NCI-H2107 treated with DMSO at 0.1 percent for 48 hours (cell line): ENCODE measurements around the gene LRRC57.

Experiments used
- DNase-seq: peaks from one replicate; lab custom pipeline; 2025; ENCODE audit not compliant: unreplicated experiment; lab: John Stamatoyannopoulos, UW

Gene LRRC57

DNA sequence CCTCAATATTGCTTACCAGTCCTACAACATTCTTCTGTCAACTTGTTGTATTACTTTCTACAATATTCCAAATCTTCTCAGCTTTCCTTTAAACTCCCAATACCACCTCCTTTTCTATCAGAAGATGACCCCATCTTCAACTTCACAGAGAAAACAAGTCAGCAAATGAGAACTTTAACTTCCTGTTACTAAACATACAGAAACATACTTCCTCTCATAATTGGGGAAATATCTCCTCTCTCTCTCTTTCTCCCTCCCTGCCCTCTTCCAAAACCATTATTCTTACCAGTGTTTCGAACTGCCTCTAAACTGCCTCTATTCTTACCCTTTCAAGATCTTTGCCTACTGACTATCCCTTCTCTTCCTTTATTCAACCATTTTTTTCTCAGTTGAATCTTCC, 54.9 kb downstream of the LRRC57 start:
- no peak for DNase-seq

DNA sequence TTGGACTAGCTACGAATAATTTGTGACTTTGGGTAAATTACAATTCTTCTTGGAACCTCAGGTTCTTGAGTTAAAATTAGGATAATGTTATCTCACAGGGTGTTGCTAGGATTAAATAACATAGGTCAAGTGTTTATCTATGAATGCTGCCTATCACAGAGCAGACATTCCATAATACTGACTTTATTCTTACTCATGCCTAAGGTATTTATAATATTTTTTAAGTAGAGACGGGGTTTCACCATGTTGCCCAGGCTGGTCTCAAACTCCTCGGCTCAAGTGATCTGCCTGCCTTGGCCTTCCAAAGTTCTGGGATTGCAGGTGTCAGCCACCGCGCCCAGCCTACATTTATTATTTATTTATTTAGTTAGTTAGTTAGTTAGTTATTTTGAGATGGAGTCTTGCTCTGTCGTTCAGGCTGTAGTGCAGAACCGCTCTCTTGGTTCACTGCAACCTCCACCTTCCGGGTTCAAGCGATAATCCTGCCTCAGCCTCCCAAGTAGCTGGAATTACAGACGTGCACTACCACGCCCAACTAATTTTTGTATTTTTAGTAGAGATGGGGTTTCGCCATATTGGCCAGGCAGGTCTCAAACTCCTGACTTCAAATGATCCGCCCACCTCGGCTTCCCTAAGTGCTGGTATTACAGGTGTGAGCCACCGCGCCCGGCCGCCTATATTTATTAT, 56.9 kb downstream of the LRRC57 start:
- no peak for DNase-seq

DNA sequence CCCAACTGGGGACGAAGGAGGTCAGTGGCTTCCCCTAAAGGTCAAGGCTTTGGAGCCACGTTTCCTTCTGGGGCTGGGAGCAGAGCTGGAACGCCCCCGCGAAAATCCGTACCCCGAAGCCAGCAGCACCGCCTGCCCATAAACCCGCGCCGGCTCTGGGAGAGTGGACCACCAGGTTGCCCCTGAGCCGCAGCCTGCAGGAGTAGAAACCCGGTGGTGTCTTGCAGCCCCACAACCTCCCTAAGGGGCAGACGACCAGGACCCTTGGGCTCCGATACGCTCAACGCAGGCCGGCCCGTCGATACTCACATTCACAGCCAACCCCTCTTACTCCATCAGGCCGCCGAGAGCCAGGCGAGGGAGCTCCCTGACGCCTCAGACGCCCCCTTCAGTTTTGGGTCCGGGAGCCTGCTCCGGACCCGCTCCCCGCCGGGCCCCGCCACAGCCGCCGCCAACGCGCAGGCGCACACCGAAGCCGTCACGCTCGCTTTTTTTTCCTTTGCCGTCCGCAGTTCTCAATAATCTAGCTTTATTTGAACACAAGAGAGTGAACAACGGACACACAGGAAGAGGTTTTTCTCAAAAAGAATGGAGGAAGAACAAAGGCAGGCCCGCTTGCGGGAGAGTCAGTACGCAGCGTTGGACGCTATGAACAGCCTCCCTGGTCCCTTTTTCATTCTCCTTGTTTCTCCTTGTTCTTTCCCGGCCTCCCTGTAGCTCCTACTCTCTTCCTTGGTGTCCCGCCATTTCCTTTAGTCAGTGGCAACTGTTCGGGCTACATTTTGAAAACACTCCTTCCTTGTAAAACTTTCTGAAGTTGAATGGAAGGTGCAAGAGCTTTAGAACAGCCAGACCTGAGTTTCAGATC, 57.7 kb downstream of the LRRC57 start, which contains the start of gene ZNF106:
ZNF106 (minus strand) TSS at position 471 of the 868 bp plus-strand sequence. CDS start 18,852 bp downstream, outside the sequence.
- peak; percentile 64 for DNase-seq

- DNase-seq = no peak
These were observed 58.3 kb downstream of the LRRC57 start for GRCh38 chr15:42490291-42490670.
